Measurements from ENCODE around the gene HSP90B1.

HSP90B1 gene

GRCh38 chr12:103952497-103952896 lies 22.3 kb downstream of the HSP90B1 start:
- TF ChIP-seq, protein P1, sequence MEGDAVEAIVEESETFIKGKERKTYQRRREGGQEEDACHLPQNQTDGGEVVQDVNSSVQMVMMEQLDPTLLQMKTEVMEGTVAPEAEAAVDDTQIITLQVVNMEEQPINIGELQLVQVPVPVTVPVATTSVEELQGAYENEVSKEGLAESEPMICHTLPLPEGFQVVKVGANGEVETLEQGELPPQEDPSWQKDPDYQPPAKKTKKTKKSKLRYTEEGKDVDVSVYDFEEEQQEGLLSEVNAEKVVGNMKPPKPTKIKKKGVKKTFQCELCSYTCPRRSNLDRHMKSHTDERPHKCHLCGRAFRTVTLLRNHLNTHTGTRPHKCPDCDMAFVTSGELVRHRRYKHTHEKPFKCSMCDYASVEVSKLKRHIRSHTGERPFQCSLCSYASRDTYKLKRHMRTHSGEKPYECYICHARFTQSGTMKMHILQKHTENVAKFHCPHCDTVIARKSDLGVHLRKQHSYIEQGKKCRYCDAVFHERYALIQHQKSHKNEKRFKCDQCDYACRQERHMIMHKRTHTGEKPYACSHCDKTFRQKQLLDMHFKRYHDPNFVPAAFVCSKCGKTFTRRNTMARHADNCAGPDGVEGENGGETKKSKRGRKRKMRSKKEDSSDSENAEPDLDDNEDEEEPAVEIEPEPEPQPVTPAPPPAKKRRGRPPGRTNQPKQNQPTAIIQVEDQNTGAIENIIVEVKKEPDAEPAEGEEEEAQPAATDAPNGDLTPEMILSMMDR (IDR thresholded peaks at IDR 0.05; ENCODE audit: extremely low read depth, missing control alignments): no peak

DNA sequence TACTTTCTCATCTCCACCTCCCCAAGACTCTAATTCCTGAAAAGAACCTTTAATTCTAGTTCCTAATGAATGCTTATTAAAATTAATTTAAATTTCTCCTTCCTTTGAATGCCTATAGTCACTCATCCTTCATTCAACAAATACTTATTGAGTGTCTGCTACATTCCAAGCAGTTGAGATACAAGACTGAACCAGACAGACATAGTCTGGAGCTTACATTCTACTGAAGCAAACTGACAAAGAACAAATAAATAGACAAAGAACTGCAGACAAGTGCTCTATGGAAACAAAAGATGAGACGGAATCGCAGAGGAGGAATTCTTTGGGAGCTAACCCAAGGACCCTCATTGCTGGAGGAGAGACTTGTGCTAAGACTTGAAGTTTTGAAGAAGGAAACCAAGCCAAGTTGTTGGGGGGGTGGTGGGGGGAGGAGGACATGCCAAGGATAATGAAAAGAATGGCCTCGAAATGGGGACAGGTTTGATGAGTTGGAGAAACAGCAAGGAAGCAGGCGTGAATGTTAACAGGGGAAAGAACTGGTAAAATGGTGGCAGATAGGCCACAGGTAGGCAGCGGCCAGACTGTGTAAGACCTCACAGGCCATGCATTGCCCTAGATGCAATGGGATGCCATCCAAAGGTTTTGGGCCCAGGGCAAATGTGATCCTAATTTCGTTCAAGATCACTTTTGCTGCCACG lies 25.8 kb downstream of the HSP90B1 start:
- TF ChIP-seq, protein P1 (IDR thresholded peaks at IDR 0.05; ENCODE audit: extremely low read depth, missing control alignments): no peak
- DNase-seq (ENCODE audit: low spot score): no peak

More at GRCh38 chr12:103952497-103952896, 22.3 kb downstream of the HSP90B1 start:
- no peak for DNase-seq (ENCODE audit: low spot score)

DNA sequence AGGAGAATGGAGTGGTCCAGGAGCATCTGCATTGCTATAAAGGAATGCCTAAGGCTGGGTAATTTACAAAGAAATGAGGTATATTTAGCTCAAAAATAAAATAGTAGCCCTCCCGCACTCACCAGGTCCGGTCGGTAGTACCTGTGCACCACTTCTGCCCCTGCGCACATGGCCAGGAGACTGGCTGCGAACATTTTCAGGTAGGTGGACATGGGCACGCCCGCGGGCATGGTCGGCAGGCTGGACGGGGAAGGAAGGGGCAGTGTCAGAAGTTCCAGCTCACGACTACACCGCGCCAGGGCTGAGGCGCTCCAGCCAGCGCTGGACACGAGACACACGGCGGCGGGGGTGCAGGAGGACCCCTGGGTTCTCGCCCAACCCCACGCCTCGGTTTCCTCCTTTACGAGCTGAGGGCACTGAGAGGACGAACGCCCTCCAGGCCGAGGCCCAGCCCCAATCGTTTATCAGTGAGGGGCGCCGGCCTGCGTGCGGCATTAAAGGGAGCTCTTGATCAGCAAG lies 26.4 kb downstream of the HSP90B1 start:
- TF ChIP-seq, protein P1 (IDR thresholded peaks at IDR 0.05; ENCODE audit: extremely low read depth, missing control alignments): no peak
- no peak for DNase-seq (ENCODE audit: low spot score)

DNA sequence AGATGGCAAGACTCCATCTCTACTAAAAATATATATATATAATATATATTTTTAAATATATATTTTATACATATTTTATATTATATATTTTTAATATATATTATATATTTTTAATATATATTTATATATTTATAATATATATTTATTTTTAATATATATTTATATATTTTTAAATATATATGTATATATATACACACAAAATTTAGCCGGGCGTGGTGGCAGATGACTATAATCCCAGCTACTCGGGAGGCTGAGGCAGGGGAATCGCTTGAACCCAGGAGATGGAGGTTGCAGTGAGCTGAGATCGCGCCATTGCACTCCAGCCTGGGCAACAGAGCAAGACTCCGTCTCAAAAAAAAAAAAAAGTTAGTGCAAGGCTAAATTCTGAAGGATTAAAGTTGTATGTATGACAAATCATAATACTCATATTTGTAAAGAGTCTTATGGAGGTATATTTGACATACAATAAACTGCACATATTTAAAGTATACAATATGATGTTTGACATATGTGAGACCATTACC lies 27.7 kb downstream of the HSP90B1 start:
- DNase-seq (ENCODE audit: low spot score): no peak
- TF ChIP-seq, protein P1 (IDR thresholded peaks at IDR 0.05; ENCODE audit: extremely low read depth, missing control alignments): no peak

DNA sequence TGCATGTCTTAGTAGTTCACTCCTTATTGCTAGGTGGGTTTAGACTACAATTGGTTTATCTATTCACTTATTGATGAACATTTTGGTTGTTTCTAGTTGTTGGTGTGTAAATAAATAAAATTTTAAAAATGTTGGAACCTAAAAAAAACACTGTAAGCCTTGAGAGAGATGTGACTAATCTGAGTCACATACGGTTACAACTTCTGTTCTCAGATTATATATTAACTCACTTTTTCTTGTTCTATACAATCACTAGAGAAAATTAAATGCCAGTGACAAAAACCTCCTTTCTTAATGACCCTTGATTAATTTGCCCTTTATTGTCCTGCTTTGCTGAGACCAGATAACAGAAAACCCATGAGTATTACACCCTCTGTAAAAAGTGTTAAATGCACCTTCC lies 28.4 kb downstream of the HSP90B1 start:
- DNase-seq (ENCODE audit: low spot score): no peak
- TF ChIP-seq, protein P1 (IDR thresholded peaks at IDR 0.05; ENCODE audit: extremely low read depth, missing control alignments): no peak

- DNase-seq (ENCODE audit: low spot score): no peak
- TF ChIP-seq, protein P1 (IDR thresholded peaks at IDR 0.05; ENCODE audit: extremely low read depth, missing control alignments): no peak
Measured at GRCh38 chr12:103960616-103961227, 30.5 kb downstream of the HSP90B1 start.

GRCh38 chr12:103962493-103962892 lies 32.3 kb downstream of the HSP90B1 start:
- DNase-seq (ENCODE audit: low spot score): no peak

More at GRCh38 chr12:103962493-103962892, 32.3 kb downstream of the HSP90B1 start:
- TF ChIP-seq, protein P1 (IDR thresholded peaks at IDR 0.05; ENCODE audit: extremely low read depth, missing control alignments): no peak

Data from GM20000 (cell line).